ENCODE measurements around the gene PKD1L1.
"Not testable (repeated sequence)": the region's sequence is repeated elsewhere in the genome, so short reads cannot be mapped to it uniquely, and the experiment has no call there.

PKD1L1 gene

DNA sequence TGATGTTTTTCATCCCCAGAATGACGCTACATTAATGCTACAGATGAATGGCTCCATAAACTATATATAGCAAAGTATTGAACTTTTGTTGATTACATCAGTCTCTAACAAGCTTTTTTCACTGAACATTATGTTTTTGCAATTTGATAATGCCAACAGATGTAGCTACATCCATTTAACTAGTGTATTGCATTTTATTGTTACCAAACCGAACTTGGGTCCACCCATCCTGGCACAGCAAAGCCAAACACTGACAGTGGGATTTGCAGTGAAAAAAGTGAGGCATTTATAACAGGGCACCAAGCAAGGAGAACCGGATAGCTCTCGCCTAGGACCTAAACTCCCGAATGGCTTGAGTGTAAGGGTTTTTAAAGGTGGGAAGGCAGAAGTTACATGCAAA lies 183.5 kb downstream of the PKD1L1 start:
- DNase-seq (ENCODE audit: low read depth in 2 of 2), result no peak

DNA sequence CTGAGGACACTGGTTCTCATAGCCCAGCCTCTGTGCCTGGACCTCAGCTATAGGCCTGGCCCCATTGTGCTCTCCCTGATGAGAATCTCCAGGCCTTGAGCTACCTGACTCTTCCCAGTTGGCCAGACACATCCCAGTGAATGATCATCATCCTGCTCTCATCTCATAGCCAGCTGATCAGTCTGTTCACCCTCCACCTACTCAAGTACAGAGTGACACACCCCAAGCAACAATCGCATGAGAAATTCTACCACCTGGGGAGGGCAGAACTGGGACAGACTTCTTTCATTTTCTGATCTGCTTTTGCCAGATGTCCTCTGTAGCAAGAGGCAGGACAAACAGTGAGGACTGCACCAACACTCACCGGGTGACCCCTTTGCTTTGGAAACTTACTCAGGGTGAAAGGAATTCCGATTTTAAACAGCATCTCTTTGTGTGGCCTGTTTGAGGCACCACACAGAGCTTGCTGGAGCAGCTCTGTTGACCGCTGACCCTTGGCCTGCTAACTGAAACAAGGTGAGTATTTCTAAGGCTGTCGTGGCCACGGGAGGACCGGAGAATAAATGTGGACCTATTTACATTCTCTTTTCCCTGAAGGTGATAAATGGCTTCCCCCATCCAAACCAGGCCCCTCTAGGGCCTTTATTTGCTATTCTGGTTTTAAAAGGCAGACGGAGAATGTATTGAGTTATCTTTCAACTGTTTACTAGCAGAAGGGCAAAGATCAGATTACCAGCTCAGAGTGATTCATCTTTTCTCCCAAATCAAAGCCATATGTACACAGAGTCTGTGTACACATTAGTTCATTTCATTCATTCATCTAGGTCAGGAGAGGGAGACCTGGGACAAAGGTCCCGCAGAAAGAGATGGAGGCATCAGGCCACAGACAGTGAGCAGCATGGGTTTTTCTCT lies 184.9 kb downstream of the PKD1L1 start:
- peak; percentile 85 to 88 for DNase-seq (ENCODE audit: low read depth in 2 of 2)

DNA sequence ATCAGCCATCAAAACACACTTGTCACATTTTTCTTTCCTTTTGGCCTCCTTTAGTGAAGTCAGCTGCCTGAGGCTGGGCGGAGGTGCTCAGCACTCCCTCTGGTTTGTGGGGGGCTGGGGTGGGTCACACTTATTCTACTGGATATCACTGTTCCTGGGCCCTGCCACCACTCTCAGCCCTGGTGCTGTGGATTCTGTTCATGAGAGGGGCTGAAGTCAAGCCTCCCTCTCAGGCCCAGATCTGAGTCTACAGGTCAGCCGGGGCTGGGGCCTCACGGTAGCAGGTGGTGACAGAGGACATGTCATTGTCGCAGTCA lies 185.6 kb downstream of the PKD1L1 start:
- DNase-seq (ENCODE audit: low read depth in 2 of 2), result no peak

DNA sequence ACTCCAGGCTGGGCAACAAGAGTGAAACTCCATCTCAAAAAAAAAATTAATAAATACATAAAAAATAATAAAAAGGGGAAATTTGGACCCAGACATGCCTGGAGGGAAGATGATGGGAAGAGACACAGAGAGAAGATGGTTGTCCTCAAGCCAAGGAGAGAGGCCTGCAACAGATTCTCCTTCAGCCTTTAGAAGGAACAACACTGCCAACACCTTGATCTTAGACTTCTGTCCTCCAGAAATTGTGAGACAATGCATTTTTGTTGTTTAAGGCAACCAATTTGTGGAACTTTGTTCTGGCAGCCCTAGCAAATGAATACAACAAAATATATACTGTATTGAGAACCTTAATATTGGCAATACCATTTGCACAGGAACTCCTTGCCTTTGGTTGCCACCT lies 186.1 kb downstream of the PKD1L1 start:
- DNase-seq (ENCODE audit: low read depth in 2 of 2), result no peak

DNA sequence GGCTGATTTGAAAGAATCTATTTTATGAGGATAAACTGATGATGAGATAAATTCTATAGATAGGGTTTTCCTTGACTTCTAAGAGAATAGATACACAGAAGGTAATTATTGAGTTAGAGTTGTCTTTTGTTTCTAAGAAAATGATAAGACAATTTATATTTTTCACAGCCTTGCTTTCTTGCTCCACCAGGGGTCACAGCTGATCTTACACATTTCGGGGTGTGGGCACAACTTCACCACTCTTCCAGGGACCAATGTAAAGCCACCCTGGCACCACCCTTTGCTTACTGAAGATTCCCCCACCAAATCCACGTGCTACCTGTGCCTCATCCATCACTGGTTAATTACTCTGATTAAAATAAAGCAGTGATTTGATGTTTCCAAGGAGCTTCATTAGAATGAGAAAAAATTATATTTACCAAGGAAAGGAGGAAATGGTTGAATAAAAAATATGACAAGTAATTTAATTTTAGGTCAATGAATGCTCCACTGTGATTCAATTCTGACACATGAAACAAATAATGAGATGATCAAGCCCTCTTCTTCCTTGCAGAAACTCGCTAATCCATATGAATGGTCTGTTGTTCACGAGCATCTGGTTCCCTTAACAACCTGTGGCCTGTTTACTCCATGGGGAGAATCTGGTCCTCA lies 189.1 kb downstream of the PKD1L1 start:
- DNase-seq (ENCODE audit: low read depth in 2 of 2), result no peak

DNA sequence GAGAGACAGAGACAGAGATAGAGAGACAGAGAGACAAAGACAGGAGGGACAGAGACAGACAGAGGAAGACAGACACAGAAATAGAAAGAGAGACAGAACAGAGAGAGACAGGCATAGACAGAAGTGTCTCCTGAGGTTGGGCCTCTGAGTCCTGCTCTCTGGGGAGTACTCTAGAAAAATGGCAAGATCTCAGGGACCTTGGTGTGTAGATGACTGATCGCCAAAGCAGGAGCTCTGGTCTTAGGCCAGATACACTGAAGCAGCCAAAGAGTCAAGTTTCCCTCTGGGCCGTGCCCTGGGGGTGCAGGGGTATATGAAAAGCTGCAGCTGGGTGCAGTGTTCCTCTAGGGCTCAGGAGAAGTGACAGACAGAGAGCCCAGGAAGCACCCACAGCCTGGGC lies 189.7 kb downstream of the PKD1L1 start:
- DNase-seq (ENCODE audit: low read depth in 2 of 2), result no peak

DNA sequence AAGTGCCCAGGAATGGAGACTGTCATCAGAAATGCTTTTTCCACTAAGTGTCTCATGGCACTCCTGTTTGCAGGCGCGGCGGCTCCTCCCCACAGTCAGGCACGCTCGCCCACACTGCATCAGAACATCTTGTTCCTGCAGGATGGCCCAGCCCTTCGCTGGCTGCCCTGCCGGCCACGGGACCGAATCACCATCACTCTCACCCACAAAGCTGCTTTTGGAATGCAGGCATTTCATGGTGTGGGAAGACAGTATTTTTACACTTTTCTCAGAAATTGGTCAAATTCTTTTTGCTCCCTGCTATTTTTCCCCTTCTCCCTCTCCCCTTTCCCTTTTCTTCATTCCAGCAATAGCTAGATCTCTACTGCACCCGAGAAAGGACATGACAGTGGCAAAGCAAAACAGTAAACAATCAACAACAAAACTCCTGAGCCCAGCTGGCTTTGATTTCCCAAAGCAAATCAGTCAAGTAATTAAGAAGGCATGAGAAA lies 190.3 kb downstream of the PKD1L1 start:
- peak; percentile 46 to 51 for DNase-seq (ENCODE audit: low read depth in 2 of 2)

DNA sequence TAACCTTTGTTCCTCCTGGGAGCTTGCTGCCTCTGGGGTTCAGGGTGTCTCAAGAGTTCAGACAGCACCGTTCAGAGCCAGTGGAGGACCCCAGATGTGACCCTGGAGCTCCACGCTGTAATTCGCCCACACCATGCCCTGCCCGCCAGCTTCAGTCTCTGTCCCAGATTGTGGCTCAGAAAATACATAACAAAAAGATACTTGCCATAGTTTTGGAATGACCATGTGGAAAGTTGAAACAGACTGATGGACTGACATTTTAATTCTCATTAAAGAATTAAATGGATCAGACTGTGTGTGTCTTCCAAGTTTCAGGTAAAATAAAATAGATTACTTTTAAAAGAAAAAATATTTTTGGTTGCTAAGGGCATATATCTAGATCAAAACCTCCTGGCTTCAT lies 191.6 kb downstream of the PKD1L1 start:
- no peak for DNase-seq (ENCODE audit: low read depth in 2 of 2)

DNA sequence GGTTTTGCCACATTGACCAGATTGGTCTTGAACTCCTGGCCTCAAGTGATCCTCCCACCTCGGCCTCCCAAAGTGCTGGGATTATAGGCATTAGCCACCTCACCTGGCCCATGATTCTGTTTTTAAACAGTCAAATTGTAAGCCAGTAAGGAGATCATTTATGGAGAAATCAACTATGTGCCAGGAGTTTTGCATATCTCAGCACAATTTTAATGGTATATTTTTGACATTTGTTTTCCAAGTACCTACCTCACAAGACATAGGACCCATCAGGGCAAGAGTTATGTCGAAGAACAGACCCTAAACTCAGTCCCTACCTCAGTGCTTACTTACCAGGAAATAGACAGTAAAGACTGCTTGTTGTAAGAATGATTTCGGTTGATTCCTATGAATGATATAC lies 193.0 kb downstream of the PKD1L1 start:
- DNase-seq (ENCODE audit: low read depth in 2 of 2), result no peak

DNA sequence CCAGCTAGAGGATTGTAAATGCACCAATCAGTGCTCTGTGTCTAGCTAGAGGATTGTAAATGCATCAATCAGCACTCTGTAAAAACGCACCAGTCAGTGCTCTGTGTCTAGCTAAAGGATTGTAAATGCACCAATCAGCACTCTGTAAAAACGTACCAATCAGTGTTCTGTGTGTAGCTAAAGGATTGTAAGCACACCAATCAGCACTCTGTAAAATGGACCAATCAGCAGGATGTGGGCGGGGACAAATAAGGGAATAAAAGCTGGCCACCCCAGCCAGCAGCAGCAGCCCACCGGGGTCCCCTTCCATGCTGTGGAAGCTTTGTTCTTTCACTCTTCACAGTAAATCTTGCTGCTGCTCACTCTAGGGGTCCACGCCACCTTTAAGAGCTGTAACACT lies 196.5 kb downstream of the PKD1L1 start:
- DNase-seq (ENCODE audit: low read depth in 2 of 2), result not testable (repeated sequence)

DNA sequence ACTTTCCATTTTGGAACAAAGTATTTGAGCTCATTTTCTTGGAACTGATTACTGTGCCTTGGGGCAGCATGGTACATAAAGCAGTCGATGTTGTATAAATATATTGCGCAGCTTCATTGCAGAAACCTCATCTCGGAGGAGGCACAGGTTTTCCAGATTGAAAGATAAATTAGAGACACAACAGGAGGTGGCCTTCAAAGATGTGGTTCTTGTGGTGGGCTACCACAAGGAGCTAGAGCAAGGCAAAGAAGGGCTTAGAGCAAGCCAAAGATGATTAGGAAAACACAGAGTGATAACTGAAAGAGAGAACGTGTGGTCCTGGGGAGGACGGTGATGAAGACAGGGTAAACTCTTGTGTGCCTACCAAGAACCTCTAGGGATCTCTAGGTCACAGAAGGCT lies 197.2 kb downstream of the PKD1L1 start:
- no peak for DNase-seq (ENCODE audit: low read depth in 2 of 2)

DNA sequence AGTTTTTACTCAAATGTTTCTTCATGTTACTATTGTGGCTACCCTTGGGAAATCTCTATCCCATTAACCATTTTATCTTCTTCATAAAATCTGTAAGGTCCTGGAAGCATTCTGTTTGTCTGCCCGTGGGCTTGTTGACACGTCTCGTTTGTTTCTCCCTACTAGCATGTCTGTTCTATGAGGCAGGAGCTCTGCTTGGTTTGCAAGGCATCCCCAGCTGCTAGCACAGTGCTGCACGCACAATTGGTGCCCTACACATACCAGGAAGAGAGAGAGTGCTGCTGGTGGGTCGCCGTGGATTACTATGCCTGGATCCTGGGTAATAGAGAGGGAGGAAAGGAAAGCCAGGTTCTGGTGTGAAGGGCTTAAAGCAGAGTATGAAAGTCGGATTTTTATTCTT lies 200.2 kb downstream of the PKD1L1 start:
- DNase-seq (ENCODE audit: low read depth in 2 of 2), result no peak

DNA sequence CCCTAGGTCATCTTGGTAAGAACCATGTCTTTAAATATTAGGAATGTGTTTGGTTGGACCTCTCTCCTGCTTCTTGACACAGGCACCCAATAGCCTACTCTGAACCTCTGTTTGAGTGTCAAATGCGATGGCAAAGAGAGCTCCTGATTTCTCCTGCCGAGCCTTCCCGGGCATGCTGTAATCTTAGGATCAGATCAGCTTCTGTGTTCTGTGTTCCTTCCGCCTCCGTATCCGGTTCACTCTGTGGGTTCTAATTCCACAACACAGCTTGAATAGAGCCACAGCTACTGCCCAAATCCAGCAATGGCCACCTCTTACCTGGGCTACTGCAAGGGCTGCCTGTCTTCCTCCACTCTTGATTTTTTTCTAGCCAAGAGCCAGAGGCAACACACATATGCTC lies 201.1 kb downstream of the PKD1L1 start:
- DNase-seq (ENCODE audit: low read depth in 2 of 2), result no peak

DNA sequence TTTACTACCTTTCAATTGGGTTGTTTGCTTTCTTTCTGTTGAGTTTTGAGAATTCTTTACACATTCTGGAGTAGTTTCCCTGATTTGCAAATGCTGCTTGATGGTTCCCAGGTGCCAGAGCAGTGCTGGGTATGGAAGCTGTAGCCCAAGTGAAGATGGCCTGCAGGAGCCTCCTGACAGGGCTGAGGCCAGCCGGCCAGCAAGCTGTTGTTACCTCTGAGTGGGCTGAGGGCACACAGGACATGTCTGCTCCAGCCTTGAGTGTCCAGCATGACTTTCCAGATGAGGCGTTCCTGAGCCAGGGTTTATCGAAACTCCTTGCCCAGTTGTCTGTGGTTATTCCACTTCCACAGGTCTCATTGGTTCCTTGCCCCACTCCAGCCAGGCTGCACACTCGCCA lies 201.8 kb downstream of the PKD1L1 start:
- no peak for DNase-seq (ENCODE audit: low read depth in 2 of 2)

DNA sequence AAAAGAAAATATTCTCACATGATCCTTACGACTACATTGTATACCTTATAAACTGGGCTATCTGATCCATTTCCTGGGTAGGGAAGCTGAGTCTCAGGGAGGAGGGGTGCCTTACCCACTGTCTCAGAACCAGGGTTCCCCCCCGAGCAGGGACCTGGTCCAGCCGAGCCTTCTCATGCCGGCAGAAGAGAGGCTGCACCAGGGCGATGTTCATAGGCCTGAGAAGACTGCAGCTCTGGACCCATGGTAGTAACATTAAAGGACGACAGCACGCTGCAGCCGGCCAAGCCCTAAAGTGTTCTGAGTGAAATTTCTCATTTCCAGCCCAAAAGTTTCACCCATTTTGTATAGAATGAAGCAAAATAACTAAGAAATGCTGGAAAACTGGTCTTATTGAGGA lies 203.4 kb downstream of the PKD1L1 start:
- no peak for DNase-seq (ENCODE audit: low read depth in 2 of 2)

DNA sequence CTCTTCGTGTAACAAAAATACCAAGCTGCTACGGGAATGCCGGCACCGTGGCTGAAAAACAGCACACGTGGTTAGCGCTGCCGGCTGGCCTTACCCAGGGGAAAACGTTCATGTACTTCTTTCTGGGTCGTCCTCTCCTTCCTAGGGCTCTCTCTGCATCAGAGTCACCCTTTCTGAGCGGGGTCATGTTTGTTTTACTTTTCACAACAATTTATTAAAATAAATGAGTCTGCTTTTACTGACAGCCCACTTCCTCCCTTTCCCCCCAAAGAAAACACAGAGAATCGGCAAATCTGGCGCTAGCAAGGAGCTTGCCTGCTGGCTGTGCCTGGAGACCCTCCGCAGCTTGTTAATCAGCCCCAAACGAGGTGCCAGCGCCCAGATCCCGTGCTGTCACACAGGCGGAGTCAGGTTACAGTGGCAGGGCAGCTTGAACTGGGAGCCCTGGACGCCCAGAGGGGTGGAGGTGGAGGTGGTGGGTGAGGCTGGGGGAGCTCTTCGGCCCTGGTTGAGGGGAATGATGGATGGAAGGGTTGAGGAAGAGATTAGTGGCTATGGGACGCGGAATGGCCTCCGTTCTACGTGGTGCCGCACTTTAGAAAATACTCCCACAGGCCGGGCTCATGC lies 204.2 kb downstream of the PKD1L1 start:
- DNase-seq (ENCODE audit: low read depth in 2 of 2), result no peak

DNA sequence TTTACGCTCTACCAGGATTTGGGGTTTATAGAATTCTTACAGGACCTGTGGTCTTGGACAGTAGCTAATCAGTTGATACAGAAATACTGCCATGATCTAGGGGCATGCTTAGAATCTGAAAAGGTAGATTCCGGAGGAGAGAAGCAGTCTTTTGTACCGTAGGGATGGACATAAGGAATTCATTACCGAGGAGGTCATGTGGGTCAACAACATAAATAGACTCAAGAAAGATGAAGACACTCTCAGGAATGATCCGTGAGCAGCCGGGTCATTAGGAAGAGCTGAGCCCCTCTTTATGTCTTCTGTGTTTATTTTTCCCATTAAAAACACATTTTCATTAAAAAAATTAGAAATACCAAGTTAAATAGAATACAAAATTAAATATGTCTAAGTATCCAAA lies 206.3 kb downstream of the PKD1L1 start:
- DNase-seq (ENCODE audit: low read depth in 2 of 2), result no peak

DNA sequence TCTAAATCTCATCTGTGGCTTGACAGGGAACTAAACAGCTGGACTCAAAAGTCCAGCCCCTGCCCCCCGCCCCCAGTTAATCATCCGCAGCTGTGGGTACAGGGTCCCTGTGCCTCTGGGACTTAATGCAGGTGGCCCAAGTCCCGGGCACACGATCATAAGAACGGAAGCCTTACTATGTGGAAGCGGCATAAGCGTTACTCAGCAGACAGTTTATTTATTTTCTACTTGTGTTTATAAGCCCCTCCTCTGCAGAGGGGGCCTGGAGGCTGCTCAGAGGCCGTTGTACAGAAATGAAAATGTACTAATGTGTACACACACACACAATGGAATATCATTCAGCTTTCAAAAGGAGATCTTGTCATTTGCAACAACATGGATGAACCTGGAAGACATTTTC lies 208.4 kb downstream of the PKD1L1 start:
- DNase-seq (ENCODE audit: low read depth in 2 of 2), result no peak

DNA sequence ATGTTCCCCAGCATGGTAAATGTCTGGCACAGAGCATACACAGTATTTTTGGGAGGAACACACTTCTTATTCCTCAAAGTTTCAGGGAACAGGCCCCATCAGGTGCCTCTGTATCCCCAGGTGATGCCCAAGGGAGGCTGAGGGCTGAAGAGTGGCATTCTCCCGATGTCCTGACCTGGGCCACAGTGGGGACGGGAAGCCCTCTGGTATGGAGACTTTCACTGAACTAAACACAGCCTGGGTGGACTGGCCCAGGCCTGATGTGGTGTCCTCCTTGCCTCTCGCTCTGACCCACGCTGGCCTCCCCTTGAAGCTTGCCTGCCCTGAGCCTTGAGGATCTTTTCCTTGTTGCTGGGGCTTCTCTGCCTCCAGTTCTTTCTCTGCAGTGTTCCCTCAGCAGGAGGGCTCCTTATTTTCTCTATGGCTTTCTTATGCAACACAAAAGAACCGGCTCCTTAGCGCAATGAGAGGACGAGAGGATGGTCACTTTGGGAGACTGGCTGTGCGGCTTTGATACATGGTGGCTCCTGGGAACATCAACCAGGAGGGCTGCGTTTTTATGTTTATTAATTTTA lies 208.9 kb downstream of the PKD1L1 start:
- no peak for DNase-seq (ENCODE audit: low read depth in 2 of 2)

DNA sequence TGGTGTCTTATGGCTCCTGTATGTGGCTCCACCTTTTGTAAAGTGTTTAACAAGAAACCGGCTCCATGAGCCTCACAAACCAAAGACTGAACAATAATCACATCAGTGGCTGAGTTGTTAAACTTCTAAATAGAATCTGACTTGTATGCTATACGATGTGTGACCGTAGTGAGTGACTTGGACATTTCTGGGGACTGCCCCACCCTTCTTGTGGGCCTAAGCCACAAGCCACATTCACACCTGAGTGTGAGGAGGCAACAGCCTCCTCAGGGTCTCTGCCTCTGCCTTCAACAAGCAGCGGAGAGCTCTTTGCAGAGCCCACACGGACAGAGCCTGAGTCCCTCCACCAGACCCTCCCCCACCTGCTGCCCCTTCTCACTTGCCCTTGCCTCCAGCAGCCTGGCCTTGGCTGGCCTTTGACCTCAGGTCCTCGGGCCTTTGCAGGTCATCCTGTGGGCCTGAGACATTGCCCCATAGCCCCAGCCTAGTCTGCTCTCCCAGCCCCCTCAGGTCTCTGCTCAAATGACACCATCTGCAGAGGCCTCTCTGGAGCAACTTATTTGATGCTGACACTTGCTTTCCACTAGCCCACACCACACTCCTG lies 209.6 kb downstream of the PKD1L1 start:
- no peak for DNase-seq (ENCODE audit: low read depth in 2 of 2)

DNA sequence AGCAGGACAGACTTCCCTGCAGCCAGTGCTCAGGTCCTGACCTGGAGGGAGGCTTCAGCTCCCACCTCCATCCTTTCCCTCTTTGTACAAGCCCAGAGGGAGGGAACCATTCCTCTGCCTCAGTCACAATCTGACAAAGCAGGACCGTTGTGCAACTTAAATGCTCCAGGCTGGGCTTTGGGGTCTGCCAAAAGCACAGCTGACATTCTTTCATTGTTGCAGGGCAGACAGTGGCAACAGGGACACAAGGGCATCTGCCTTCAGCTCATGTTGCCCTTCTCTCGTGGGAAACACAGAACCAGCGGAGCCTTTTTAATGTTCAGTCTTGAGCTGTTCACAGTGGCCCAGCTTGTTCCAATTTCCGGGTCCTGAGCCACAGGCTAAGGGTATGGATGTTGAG lies 210.7 kb downstream of the PKD1L1 start:
- DNase-seq (ENCODE audit: low read depth in 2 of 2), result no peak

All from fibroblast of skin of left quadriceps (primary cell).